Vagina (tissue), 2 donors: Measurements from ENCODE around the gene LYL1. TPM values are rescaled to one million over a fixed set of nuclear protein-coding genes. Genes with fewer than 3 reads are reported as not detected.

Source experiments
- DNase-seq, 2 donors: peaks; one replicate each; pipeline ENCODE4 v3.0.0-alpha.2; 2017; ENCODE audit errors: extremely low spot score in 2 of 2
- H3K27ac ChIP-seq: fragments of 200-600 bp; sonication (generic); one replicate; pipeline ENCODE4 v1.5.1; 2019
- H3K27me3 ChIP-seq: fragments of 200-600 bp; sonication (generic); one replicate; pipeline ENCODE4 v1.5.1; 2019
- H3K36me3 ChIP-seq, 2 donors: fragments of 200-600 bp; sonication (generic); one replicate each; pipeline ENCODE4 v1.5.1; 2017 to 2019
- H3K4me1 ChIP-seq: fragments of 200-600 bp; sonication (generic); one replicate; pipeline ENCODE4 v1.5.1; 2019
- H3K4me3 ChIP-seq, 2 donors: fragments of 200-600 bp; sonication (generic); 1 replicate in 1 of 2; 2 replicates in 1 of 2; pipeline ENCODE4 v1.5.1; 2016 to 2019
- H3K9me3 ChIP-seq: fragments of 200-600 bp; sonication (generic); one replicate; pipeline ENCODE4 v1.5.1; 2019
- POLR2A ChIP-seq, 2 donors: fragments of 450-650 bp; IDR thresholded peaks; one replicate each; pipeline ENCODE4 v1.6.1; 2017; ENCODE audit warnings: antibody characterized with exemption in 2 of 2, mild to moderate bottlenecking in 2 of 2, moderate library complexity in 2 of 2
- POLR2AphosphoS5 ChIP-seq, 2 donors: sonication (generic); formaldehyde crosslinking; IDR thresholded peaks; one replicate each; pipeline ENCODE4 v1.9.0; 2017; ENCODE audit warnings: antibody characterized with exemption in 2 of 2, mild to moderate bottlenecking in 2 of 2, low read depth in 1 of 2; ENCODE audit not compliant: insufficient read depth in 1 of 2
- intact Hi-C: fragments of 100-400 bp; cut with DNase I; formaldehyde crosslinking; loops from one replicate; pipeline ENCODE4 v1.15.1; 2023
- total RNA-seq: library from RNA; depleted of rRNA; stranded (reverse); fragments of >200 nt; gene quantifications from one replicate; pipeline ENCODE4 v1.2.3, GENCODE V29; 2016
- TF ChIP-seq, protein P1 (sequence below), 3 experiments: fragments of 450-650 bp in 2 of 3; fragments of 200-600 bp in 1 of 3; sonication (generic) in 1 of 3; IDR thresholded peaks; one replicate each; pipeline ENCODE4 v1.5.1; 2017 to 2019; ENCODE audit warnings: antibody characterized with exemption in 3 of 3, mild to moderate bottlenecking in 2 of 3, moderate library complexity in 2 of 3

LYL1 gene
- total RNA-seq, 1 donor from 2014 or later = 11.5 TPM

DNA sequence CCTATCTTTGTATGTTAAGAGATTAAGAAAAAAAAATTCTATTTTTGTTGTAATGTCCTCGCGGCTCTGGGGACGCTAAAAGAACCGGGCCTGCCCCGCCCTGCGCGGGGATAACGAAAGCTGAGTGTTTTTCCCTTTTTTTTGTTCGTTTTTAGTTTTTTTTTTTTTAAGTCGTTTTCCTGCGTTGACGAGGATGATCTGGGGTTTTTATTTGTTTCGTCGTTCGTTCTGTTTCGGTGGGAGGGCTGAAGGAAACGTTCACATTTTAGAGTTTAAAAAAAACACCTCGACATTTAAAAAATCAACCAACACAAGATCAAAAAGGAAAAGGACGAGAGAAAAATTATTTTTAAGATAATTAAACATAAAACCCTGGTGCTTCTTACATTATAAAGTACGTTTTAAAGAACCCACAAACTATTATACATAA, 5.6 kb downstream of the LYL1 start:
- Histone ChIP-seq H3K36me3 (no peaks in the 10 kb centered on the region), H3K9me3 (no peaks in the 10 kb centered on the region), H3K4me3 (peak overlapping the region; percentile 36 to 39), H3K27ac (peak overlapping the region; percentile 90), H3K4me1 (peaks cover 82% of the 10 kb centered on the region), H3K27me3 (no peaks in the 10 kb centered on the region)
- TF ChIP-seq POLR2A (IDR thresholded peaks at IDR 0.05) = no peak
- TF ChIP-seq, protein P1, sequence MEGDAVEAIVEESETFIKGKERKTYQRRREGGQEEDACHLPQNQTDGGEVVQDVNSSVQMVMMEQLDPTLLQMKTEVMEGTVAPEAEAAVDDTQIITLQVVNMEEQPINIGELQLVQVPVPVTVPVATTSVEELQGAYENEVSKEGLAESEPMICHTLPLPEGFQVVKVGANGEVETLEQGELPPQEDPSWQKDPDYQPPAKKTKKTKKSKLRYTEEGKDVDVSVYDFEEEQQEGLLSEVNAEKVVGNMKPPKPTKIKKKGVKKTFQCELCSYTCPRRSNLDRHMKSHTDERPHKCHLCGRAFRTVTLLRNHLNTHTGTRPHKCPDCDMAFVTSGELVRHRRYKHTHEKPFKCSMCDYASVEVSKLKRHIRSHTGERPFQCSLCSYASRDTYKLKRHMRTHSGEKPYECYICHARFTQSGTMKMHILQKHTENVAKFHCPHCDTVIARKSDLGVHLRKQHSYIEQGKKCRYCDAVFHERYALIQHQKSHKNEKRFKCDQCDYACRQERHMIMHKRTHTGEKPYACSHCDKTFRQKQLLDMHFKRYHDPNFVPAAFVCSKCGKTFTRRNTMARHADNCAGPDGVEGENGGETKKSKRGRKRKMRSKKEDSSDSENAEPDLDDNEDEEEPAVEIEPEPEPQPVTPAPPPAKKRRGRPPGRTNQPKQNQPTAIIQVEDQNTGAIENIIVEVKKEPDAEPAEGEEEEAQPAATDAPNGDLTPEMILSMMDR (IDR thresholded peaks at IDR 0.05) = no peak
- intact Hi-C loops = no loop called here
- no peak for DNase-seq

DNA sequence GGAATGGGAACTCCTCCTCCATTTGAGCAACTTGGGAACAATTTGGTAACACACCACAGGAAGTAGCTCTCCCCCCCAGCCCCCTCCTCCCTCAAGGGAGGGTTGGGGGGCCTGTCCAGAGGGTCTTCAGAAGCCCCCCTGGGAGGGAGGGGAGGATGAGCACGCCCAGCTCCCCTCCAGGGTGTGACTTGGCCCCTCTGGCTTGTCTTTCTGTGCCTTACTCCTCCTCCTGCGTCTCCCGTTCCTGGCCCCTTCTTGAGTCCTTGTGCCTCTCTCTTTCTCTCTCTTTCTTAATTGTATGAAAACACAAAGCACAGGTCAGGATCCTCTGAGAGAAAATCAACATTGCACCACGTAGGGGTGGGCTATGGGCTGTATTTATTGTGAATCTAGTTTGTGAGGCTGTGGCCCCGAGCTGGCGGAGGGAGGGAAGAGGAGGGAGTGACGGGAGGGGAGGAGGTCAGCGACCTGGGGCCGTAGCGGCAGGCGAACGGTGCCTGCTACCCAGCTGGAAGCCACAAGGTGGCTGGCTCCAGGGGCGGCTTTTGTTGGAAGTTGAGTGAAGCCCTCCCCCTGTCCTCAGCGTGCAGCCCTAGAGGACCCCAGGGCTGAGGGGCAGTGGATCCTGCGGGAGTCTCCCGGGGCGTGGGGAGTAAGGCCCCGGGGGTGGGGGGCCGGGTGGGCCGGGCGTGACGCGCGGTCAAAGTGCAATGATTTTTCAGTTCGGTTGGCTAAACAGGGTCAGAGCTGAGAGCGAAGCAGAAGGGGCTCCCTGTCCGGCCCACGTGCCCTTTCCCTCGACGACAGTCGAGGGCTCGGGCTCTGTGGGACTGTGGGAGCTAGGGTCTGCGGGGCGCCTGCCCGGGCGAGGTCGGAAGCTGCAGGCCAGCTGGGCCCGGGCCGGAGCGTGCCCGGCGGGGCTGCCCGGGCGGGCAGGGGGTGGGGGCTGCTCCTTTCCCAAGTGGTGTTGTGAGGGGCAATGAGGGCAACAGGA, 6.4 kb downstream of the LYL1 start:
- intact Hi-C loops = no loop called here
- Histone ChIP-seq H3K27me3 (no peaks in the 10 kb centered on the region), H3K27ac (peak overlapping the region; percentile 90), H3K36me3 (no peaks in the 10 kb centered on the region), H3K4me1 (peaks cover 82% of the 10 kb centered on the region), H3K4me3 (peak overlapping the region; percentile 6 to 21), H3K9me3 (no peaks in the 10 kb centered on the region)
- TF ChIP-seq POLR2A (IDR thresholded peaks at IDR 0.05) (no peak), POLR2AphosphoS5 (IDR thresholded peaks at IDR 0.05; ENCODE audit: insufficient read depth in 1 of 2, low read depth in 1 of 2) (peak in 1 of 2 donors; percentile 37)
- no peak for DNase-seq

DNA sequence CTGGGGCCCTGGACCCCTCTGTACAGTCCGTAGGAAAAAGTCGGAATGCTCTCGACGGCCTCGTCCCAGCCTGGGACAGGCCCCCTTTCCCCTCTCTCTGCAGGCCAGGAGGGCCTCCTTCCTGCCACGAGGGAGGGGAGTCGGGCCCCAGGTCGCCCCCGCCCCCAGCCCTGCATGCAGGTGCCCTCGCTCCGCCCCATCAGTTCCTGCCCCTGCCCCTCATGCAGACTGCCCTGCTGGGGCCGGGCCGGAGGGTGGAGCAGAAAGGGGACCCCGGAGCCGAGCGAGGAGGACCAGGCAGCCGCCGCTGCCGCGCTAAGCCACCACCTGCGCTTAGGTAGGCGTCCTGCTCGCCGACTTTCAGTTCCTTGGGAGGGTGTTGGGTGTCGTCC, 7.3 kb downstream of the LYL1 start:
- Histone ChIP-seq H3K4me1 (peaks cover 82% of the 10 kb centered on the region), H3K36me3 (no peaks in the 10 kb centered on the region), H3K4me3 (peak overlapping the region; percentile 6 to 21), H3K27ac (peak overlapping the region; percentile 90), H3K27me3 (no peaks in the 10 kb centered on the region), H3K9me3 (no peaks in the 10 kb centered on the region)
- intact Hi-C loops = no loop called here
- TF ChIP-seq POLR2A (IDR thresholded peaks at IDR 0.05) (no peak), POLR2AphosphoS5 (IDR thresholded peaks at IDR 0.05; ENCODE audit: insufficient read depth in 1 of 2, low read depth in 1 of 2) (peak in 1 of 2 donors; percentile 6)
- TF ChIP-seq, protein P1 (IDR thresholded peaks at IDR 0.05) = no peak
- DNase-seq = no peak

DNA sequence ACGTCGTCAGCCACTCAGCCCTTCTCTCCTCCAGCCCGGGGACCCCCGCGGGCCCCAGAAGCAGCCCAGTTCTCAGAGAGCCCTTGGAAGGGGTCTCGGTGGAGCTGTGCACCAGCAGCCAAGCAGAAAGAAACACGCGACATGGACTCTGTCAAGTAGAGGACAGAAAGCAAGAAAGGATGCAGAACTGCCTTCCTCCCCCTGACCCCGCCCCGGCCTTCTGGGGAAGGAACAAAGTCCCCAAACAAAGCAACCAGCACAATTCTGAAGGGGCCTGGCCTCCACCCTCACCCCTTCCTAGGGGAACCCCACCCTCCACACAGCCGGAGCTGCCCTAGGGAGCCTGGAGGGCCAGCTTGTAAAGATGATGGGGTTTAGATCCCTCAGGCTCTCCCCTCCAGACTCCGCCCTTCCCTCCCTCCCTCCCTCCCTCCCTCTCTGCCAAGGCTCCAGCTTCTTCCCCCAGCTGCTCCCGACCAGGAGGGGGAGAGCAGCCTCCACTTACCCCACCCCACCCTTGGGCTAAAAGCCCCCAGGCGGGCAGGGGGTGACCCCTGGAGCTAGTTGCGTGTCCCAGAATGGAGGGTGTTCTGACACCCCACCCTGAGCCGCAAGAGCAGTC, 7.8 kb downstream of the LYL1 start:
- peak overlapping the region; percentile 90 for H3K27ac ChIP-seq
- H3K36me3 ChIP-seq = no peaks in the 10 kb centered on the region
- no peaks in the 10 kb centered on the region for H3K27me3 ChIP-seq
- no peak for TF ChIP-seq POLR2A (IDR thresholded peaks at IDR 0.05)
- TF ChIP-seq POLR2AphosphoS5 (IDR thresholded peaks at IDR 0.05; ENCODE audit: insufficient read depth in 1 of 2, low read depth in 1 of 2) = peak in 1 of 2 donors; percentile 43
- TF ChIP-seq, protein P1 (IDR thresholded peaks at IDR 0.05) = no peak
- DNase-seq = no peak
- peaks cover 87% of the 10 kb centered on the region for H3K4me1 ChIP-seq
- intact Hi-C loops = loop anchor here (5.0 kb wide), 1 partner anchor 113 kb away; no protein-coding TSS in a partner anchor
- H3K9me3 ChIP-seq = no peaks in the 10 kb centered on the region
- no peak overlapping the region for H3K4me3 ChIP-seq

DNA sequence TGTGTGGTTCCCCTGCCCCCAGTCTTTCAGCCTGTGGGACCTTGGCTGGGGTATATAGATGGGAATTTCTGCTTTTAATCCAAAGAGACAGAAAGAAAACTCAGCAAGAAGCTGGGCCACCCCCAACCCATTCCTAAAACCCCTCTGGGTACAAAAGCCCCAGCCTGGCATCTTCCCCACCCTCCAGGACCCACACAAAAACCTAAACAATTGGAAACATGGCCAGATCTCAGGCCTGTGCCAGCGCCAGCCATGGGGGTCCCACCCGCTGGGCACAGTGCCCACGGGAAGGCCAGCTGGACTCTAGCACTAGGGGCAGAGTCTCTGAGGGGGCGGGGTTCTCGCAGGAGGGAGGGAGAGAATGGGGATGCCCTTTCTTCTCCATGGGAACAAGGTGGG, 8.6 kb downstream of the LYL1 start:
- no peaks in the 10 kb centered on the region for H3K27me3 ChIP-seq
- peaks cover 90% of the 10 kb centered on the region for H3K4me1 ChIP-seq
- H3K4me3 ChIP-seq = no peak overlapping the region
- intact Hi-C loops = loop anchor here (5.0 kb wide), 1 partner anchor 112 kb away; no protein-coding TSS in a partner anchor
- peak overlapping the region; percentile 90 for H3K27ac ChIP-seq
- H3K9me3 ChIP-seq = no peaks in the 10 kb centered on the region
- no peaks in the 10 kb centered on the region for H3K36me3 ChIP-seq
- TF ChIP-seq, protein P1 (IDR thresholded peaks at IDR 0.05) = peak in 1 of 3 experiments; percentile 10
- no peak for TF ChIP-seq POLR2A (IDR thresholded peaks at IDR 0.05)
- no peak for DNase-seq
